Osteoblast (primary cell): ENCODE measurements around the gene MUC3A. TPM values are rescaled to one million over a fixed set of nuclear protein-coding genes. Genes with fewer than 3 reads are reported as not detected.

Experiments
- DNase-seq: peaks from one replicate; pipeline ENCODE4 v3.0.0; 2011; ENCODE audit warnings: low spot score, mixed read lengths; ENCODE audit not compliant: insufficient read length; ENCODE audit errors: missing footprints
- H2AFZ ChIP-seq: 2 replicates; pipeline ENCODE4 v1.6.0; 2011; ENCODE audit warnings: mild to moderate bottlenecking, low read length
- H3K27ac ChIP-seq: 2 replicates; pipeline ENCODE4 v1.5.1; 2011; ENCODE audit warnings: mild to moderate bottlenecking, low read depth, low read length, moderate library complexity
- H3K27me3 ChIP-seq: 2 replicates; pipeline ENCODE4 v1.6.0; 2012; ENCODE audit warnings: mild to moderate bottlenecking, control low read depth, inconsistent platforms, low read length, moderate library complexity; ENCODE audit not compliant: insufficient read depth
- H3K36me3 ChIP-seq: 2 replicates; pipeline ENCODE4 v1.5.1; 2011; ENCODE audit warnings: mild to moderate bottlenecking, low read length, control low read depth, moderate library complexity; ENCODE audit not compliant: insufficient read depth
- H3K4me1 ChIP-seq: 2 replicates; pipeline ENCODE4 v1.5.1; 2011; ENCODE audit warnings: mild to moderate bottlenecking, low read length, control low read depth, moderate library complexity; ENCODE audit not compliant: insufficient read depth
- H3K4me2 ChIP-seq: 2 replicates; pipeline ENCODE4 v1.6.0; 2011; ENCODE audit warnings: mild to moderate bottlenecking, low read length; ENCODE audit not compliant: insufficient read depth
- H3K4me3 ChIP-seq: fragments of 200-600 bp; sonication (generic); 3 replicates; pipeline ENCODE4 v1.5.1; 2012; ENCODE audit warnings: mild to moderate bottlenecking, low read length, inconsistent platforms; ENCODE audit not compliant: insufficient read depth
- H3K79me2 ChIP-seq: 2 replicates; pipeline ENCODE4 v1.6.0; 2012; ENCODE audit warnings: mild to moderate bottlenecking, low read length, control low read depth, inconsistent platforms; ENCODE audit not compliant: insufficient read depth
- H3K9me3 ChIP-seq: 2 replicates; pipeline ENCODE4 v1.5.1; 2011; ENCODE audit warnings: low read depth, low read length, control low read depth
- H4K20me1 ChIP-seq: 2 replicates; pipeline ENCODE4 v1.6.0; 2012; ENCODE audit warnings: mild to moderate bottlenecking, low read length, control low read depth; ENCODE audit not compliant: insufficient read depth
- total RNA-seq: library from RNA; depleted of rRNA; stranded (reverse); fragments of >200 nt; gene quantifications from 2 replicates; pipeline ENCODE4 v1.2.3, GENCODE V29; 2012
- TF ChIP-seq, protein P1 (sequence below): IDR thresholded peaks from 2 replicates; pipeline ENCODE4 v1.5.1; 2011; ENCODE audit warnings: mild to moderate bottlenecking, low read depth, low read length, moderate library complexity; ENCODE audit errors: extremely low read depth

The MUC3A gene
- total RNA-seq, 1 donor = not detected

DNA sequence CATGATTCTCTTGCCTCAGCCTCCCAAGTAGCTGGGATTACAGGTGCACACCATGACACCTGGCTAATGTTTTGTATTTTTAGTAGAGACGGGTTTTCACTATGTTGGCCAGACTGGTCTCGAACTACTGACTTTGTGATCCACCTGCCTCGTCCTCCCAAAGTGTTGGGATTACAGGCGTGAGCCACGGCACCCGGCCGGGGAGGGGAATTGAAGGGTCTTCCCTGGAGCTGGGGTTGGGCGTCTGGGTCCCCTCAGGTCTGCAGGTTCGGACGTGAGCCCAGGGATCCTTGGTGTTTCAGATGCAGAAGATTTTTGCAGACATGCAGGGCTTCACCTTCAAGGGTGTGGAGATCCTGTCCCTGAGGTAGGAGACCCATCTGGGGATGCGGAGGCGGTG is 14.1 kb downstream of the MUC3A start:
- H3K27ac ChIP-seq = no peak overlapping the region
- H3K9me3 ChIP-seq = no peaks in the 10 kb centered on the region
- peaks cover 72% of the 10 kb centered on the region for H3K27me3 ChIP-seq
- DNase-seq = no peak
- no peaks in the 10 kb centered on the region for H3K4me1 ChIP-seq
- TF ChIP-seq, protein P1, sequence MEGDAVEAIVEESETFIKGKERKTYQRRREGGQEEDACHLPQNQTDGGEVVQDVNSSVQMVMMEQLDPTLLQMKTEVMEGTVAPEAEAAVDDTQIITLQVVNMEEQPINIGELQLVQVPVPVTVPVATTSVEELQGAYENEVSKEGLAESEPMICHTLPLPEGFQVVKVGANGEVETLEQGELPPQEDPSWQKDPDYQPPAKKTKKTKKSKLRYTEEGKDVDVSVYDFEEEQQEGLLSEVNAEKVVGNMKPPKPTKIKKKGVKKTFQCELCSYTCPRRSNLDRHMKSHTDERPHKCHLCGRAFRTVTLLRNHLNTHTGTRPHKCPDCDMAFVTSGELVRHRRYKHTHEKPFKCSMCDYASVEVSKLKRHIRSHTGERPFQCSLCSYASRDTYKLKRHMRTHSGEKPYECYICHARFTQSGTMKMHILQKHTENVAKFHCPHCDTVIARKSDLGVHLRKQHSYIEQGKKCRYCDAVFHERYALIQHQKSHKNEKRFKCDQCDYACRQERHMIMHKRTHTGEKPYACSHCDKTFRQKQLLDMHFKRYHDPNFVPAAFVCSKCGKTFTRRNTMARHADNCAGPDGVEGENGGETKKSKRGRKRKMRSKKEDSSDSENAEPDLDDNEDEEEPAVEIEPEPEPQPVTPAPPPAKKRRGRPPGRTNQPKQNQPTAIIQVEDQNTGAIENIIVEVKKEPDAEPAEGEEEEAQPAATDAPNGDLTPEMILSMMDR = no peak
- no peaks in the 10 kb centered on the region for H3K79me2 ChIP-seq
- H3K4me2 ChIP-seq = no peak overlapping the region
- H3K4me3 ChIP-seq = no peak overlapping the region
- H4K20me1 ChIP-seq = peaks cover 12% of the 10 kb centered on the region
- no peak overlapping the region for H2AFZ ChIP-seq
- no peaks in the 10 kb centered on the region for H3K36me3 ChIP-seq

DNA sequence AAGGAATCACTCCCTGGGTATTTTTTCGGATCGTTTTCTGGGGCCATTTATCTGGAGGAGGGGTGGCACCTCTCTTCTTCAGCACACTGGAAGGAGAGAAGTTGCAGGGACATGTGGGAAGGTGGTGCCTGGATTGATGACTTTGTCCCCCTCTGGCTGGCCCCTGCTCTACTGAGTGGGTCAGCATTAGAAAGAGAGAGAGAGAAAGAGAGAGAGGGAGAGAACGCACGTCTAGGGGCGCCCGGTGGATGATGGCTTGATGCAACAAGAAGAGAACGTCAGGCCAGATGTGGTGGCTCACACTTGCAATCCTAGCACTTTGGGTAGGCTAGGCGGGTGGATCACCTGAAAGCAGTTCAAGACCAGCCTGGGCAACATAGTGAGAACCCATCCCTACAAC is 14.5 kb downstream of the MUC3A start:
- DNase-seq = peak; percentile 76
- Histone ChIP-seq H4K20me1 (peaks cover 12% of the 10 kb centered on the region), H3K4me1 (no peaks in the 10 kb centered on the region), H3K27me3 (peaks cover 77% of the 10 kb centered on the region), H3K4me2 (no peak overlapping the region), H3K9me3 (no peaks in the 10 kb centered on the region), H3K27ac (no peak overlapping the region), H3K79me2 (no peaks in the 10 kb centered on the region), H3K36me3 (no peaks in the 10 kb centered on the region), H2AFZ (no peak overlapping the region), H3K4me3 (no peak overlapping the region)
- TF ChIP-seq, protein P1 = no peak

DNA sequence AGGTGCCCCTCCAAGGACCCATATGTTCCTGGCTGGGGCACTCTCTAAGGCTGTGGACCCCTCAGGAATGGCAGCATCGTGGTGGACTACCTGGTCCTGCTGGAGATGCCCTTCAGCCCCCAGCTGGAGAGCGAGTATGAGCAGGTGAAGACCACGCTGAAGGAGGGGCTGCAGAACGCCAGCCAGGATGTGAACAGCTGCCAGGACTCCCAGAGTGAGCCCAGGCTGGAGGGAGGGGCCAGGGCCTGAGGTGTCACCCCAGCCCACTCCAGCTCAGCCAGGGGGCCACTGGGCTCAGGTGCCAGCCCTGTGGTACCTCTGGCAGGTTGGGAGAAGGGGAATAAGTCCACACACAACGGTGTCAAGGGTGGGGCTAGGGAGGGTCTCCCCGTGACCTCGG is 15.3 kb downstream of the MUC3A start:
- H3K4me3 ChIP-seq = no peak overlapping the region
- H3K27me3 ChIP-seq = peaks cover 77% of the 10 kb centered on the region
- H3K9me3 ChIP-seq = no peaks in the 10 kb centered on the region
- H4K20me1 ChIP-seq = peaks cover 12% of the 10 kb centered on the region
- H3K4me1 ChIP-seq = no peaks in the 10 kb centered on the region
- no peak overlapping the region for H3K4me2 ChIP-seq
- no peak overlapping the region for H3K27ac ChIP-seq
- TF ChIP-seq, protein P1 = no peak
- H2AFZ ChIP-seq = no peak overlapping the region
- no peak for DNase-seq
- no peaks in the 10 kb centered on the region for H3K79me2 ChIP-seq
- no peaks in the 10 kb centered on the region for H3K36me3 ChIP-seq

- no peaks in the 10 kb centered on the region for H3K4me1 ChIP-seq
- DNase-seq = peak; percentile 86
- H3K4me3 ChIP-seq = no peak overlapping the region
- H4K20me1 ChIP-seq = peaks cover 12% of the 10 kb centered on the region
- H2AFZ ChIP-seq = no peak overlapping the region
- H3K9me3 ChIP-seq = no peaks in the 10 kb centered on the region
- no peak overlapping the region for H3K4me2 ChIP-seq
- TF ChIP-seq, protein P1 = no peak
- no peak overlapping the region for H3K27ac ChIP-seq
- no peaks in the 10 kb centered on the region for H3K36me3 ChIP-seq
- no peaks in the 10 kb centered on the region for H3K79me2 ChIP-seq
- H3K27me3 ChIP-seq = peaks cover 75% of the 10 kb centered on the region
Measured at GRCh38 chr7:100965045-100965722, 15.8 kb downstream of the MUC3A start.
